ENCODE data around the gene GANAB. TPM values are rescaled to one million over a fixed set of nuclear protein-coding genes. Genes with fewer than 3 reads are reported as not detected.

GANAB gene
- total RNA-seq, 1 donor, result 211 TPM

GRCh38 chr11:62604460-62605120 lies 41.8 kb downstream of the GANAB start:
- TF ChIP-seq, protein P1, sequence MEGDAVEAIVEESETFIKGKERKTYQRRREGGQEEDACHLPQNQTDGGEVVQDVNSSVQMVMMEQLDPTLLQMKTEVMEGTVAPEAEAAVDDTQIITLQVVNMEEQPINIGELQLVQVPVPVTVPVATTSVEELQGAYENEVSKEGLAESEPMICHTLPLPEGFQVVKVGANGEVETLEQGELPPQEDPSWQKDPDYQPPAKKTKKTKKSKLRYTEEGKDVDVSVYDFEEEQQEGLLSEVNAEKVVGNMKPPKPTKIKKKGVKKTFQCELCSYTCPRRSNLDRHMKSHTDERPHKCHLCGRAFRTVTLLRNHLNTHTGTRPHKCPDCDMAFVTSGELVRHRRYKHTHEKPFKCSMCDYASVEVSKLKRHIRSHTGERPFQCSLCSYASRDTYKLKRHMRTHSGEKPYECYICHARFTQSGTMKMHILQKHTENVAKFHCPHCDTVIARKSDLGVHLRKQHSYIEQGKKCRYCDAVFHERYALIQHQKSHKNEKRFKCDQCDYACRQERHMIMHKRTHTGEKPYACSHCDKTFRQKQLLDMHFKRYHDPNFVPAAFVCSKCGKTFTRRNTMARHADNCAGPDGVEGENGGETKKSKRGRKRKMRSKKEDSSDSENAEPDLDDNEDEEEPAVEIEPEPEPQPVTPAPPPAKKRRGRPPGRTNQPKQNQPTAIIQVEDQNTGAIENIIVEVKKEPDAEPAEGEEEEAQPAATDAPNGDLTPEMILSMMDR (IDR thresholded peaks at IDR 0.05; ENCODE audit: insufficient read depth, low read depth, low read length), result no peak
- no peak for DNase-seq (ENCODE audit: low read depth)

DNA sequence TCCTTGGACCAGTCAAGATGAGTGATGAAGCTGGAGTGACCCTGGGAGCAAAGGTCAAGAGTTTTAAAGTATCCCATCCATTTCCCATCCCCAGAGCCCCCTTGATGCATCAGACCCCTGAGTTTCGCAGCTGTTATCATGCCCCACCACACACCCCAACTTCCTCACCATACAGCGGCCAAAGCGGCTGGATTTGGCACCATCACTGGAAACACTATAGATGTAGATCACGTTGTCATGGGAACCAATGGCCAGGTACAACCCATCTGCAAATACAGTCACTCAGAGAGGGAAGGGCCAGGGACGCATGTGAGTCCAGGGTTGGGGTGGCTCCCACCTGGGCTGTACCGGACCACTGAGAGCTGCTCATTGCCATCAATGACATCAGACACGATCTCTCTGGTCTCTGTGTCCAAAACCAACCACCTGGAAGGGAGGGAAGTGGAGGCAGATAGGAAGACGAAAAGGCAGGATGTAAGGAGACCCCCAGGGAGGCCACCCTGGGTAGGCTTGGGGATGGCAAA lies 42.6 kb downstream of the GANAB start:
- DNase-seq (ENCODE audit: low read depth), result no peak
- TF ChIP-seq, protein P1 (IDR thresholded peaks at IDR 0.05; ENCODE audit: insufficient read depth, low read depth, low read length), result no peak
- H3K4me3 ChIP-seq (ENCODE audit: low read depth, low read length), result no peak overlapping the region

More at GRCh38 chr11:62604460-62605120, 41.8 kb downstream of the GANAB start:
- H3K4me3 ChIP-seq (ENCODE audit: low read depth, low read length), result no peak overlapping the region

DNA sequence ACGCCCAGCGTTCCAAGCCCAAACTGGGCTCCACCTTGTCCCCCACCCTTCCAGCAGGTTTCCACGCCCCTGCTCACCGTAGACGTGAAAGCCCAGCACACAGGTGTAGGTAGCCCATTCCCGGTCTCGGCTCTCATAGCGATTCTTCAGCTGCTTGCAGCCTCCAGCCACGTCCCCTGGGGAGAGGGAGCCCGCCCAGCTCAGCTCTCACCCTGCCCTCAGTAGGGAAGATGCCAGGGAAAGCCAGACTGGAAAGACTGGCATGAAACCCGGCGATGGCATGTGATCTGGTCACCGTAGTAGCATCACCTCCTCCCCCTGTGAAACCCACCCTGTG lies 43.4 kb downstream of the GANAB start:
- TF ChIP-seq, protein P1 (IDR thresholded peaks at IDR 0.05; ENCODE audit: insufficient read depth, low read depth, low read length), result no peak
- DNase-seq (ENCODE audit: low read depth), result no peak
- peak overlapping the region; percentile 92 for H3K4me3 ChIP-seq (ENCODE audit: low read depth, low read length)

- peak overlapping the region; percentile 92 for H3K4me3 ChIP-seq (ENCODE audit: low read depth, low read length)
- TF ChIP-seq, protein P1 (IDR thresholded peaks at IDR 0.05; ENCODE audit: insufficient read depth, low read depth, low read length), result no peak
- peak; percentile 69 for DNase-seq (ENCODE audit: low read depth)
Observed at GRCh38 chr11:62602141-62603071, 44.0 kb downstream of the GANAB start.

- TF ChIP-seq, protein P1 (IDR thresholded peaks at IDR 0.05; ENCODE audit: insufficient read depth, low read depth, low read length), result no peak
- H3K4me3 ChIP-seq (ENCODE audit: low read depth, low read length), result peak within 1 kb of the TSS; percentile 92
Observed at GRCh38 chr11:62601372-62602140, 44.9 kb downstream of the GANAB start, which contains the start of gene MTA2. TSS of gene MTA2 (minus strand) at chr11:62601865. CDS start at chr11:62601450, 415 bp downstream.

GRCh38 chr11:62601122-62601371 lies 45.4 kb downstream of the GANAB start:
- peak overlapping the region; percentile 92 for H3K4me3 ChIP-seq (ENCODE audit: low read depth, low read length)
- DNase-seq (ENCODE audit: low read depth), result no peak
- TF ChIP-seq, protein P1 (IDR thresholded peaks at IDR 0.05; ENCODE audit: insufficient read depth, low read depth, low read length), result no peak

More at GRCh38 chr11:62601372-62602140, 44.9 kb downstream of the GANAB start, which contains the start of gene MTA2:
- peak; percentile 98 for DNase-seq (ENCODE audit: low read depth)
